Brain microvascular endothelial cell (primary cell): ENCODE measurements around the gene OSBPL10.

Experiments used
- DNase-seq: peaks from one replicate; pipeline ENCODE4 v3.0.0-alpha.2; 2020
- H3K27ac ChIP-seq: fragments of 250-450 bp; sonication (Bioruptor Pico); 2 replicates; pipeline ENCODE4 v1.5.1; 2020; ENCODE audit warnings: mild to moderate bottlenecking, moderate library complexity
- H3K27me3 ChIP-seq: fragments of 250-450 bp; sonication (Bioruptor Pico); replicated peaks from 2 replicates; pipeline ENCODE4 v1.5.1; 2020; ENCODE audit warnings: mild to moderate bottlenecking
- H3K36me3 ChIP-seq: fragments of 250-450 bp; sonication (Bioruptor Pico); replicated peaks from 2 replicates; pipeline ENCODE4 v1.5.1; 2020; ENCODE audit warnings: mild to moderate bottlenecking
- H3K4me3 ChIP-seq: 2 replicates; pipeline ENCODE4 v1.5.1; 2011; ENCODE audit warnings: low read depth, mild to moderate bottlenecking, control low read depth, low read length, moderate library complexity
- CTCF ChIP-seq: IDR thresholded peaks from 2 replicates; pipeline ENCODE4 v1.5.1; 2011; ENCODE audit warnings: low read depth, mild to moderate bottlenecking, moderate library complexity, low read length, control low read depth, inconsistent platforms; ENCODE audit errors: missing control alignments
- in situ Hi-C: cut with HindIII; loops from 2 replicates; pipeline ENCODE4 v1.10.0; 2017; ENCODE audit warnings: low sequenced_read_pairs, low pct_ligation_motif_present

The OSBPL10 gene

GRCh38 chr3:31974964-31975363 lies 6.1 kb downstream of the OSBPL10 start:
- Histone ChIP-seq H3K36me3 (no peaks in the 10 kb centered on the region), H3K27me3 (no peaks in the 10 kb centered on the region), H3K27ac (peak overlapping the region; percentile 29), H3K4me3 (no peak overlapping the region)
- DNase-seq, result no peak
- in situ Hi-C loops, result no loop called here
- no peak for TF ChIP-seq CTCF

GRCh38 chr3:31974471-31974870 lies 6.6 kb downstream of the OSBPL10 start:
- in situ Hi-C loops, result no loop called here
- no peak overlapping the region for H3K4me3 ChIP-seq
- H3K27me3 ChIP-seq, result no peaks in the 10 kb centered on the region
- H3K27ac ChIP-seq, result peak overlapping the region; percentile 29
- no peak for TF ChIP-seq CTCF
- DNase-seq, result peak; percentile 62
- H3K36me3 ChIP-seq, result no peaks in the 10 kb centered on the region

GRCh38 chr3:31973837-31974236 lies 7.2 kb downstream of the OSBPL10 start:
- peak overlapping the region; percentile 3 for H3K27ac ChIP-seq
- H3K4me3 ChIP-seq, result no peak overlapping the region
- H3K27me3 ChIP-seq, result no peaks in the 10 kb centered on the region
- no peak for DNase-seq
- in situ Hi-C loops, result no loop called here
- TF ChIP-seq CTCF, result no peak
- no peaks in the 10 kb centered on the region for H3K36me3 ChIP-seq

GRCh38 chr3:31973081-31973480 lies 8.0 kb downstream of the OSBPL10 start:
- in situ Hi-C loops, result no loop called here
- no peak for DNase-seq
- no peak for TF ChIP-seq CTCF
- H3K27ac ChIP-seq, result no peak overlapping the region
- no peaks in the 10 kb centered on the region for H3K27me3 ChIP-seq
- H3K36me3 ChIP-seq, result no peaks in the 10 kb centered on the region
- no peak overlapping the region for H3K4me3 ChIP-seq

- TF ChIP-seq CTCF, result no peak
- Histone ChIP-seq H3K36me3 (no peaks in the 10 kb centered on the region), H3K4me3 (no peak overlapping the region), H3K27ac (no peak overlapping the region), H3K27me3 (no peaks in the 10 kb centered on the region)
- in situ Hi-C loops, result no loop called here
- DNase-seq, result no peak
Observed at GRCh38 chr3:31971607-31972006, 9.5 kb downstream of the OSBPL10 start.

GRCh38 chr3:31968927-31969418 lies 12.1 kb downstream of the OSBPL10 start:
- peak overlapping the region; percentile 12 for H3K4me3 ChIP-seq
- in situ Hi-C loops, result no loop called here
- no peak for TF ChIP-seq CTCF
- H3K27ac ChIP-seq, result peak overlapping the region; percentile 92
- peak; percentile 90 for DNase-seq
- H3K36me3 ChIP-seq, result no peaks in the 10 kb centered on the region
- H3K27me3 ChIP-seq, result no peaks in the 10 kb centered on the region
